ENCODE results near the gene CADM2.
"Not testable (repeated sequence)": the region's sequence is repeated elsewhere in the genome, so short reads cannot be mapped to it uniquely, and the experiment has no call there.

CADM2 gene

DNA sequence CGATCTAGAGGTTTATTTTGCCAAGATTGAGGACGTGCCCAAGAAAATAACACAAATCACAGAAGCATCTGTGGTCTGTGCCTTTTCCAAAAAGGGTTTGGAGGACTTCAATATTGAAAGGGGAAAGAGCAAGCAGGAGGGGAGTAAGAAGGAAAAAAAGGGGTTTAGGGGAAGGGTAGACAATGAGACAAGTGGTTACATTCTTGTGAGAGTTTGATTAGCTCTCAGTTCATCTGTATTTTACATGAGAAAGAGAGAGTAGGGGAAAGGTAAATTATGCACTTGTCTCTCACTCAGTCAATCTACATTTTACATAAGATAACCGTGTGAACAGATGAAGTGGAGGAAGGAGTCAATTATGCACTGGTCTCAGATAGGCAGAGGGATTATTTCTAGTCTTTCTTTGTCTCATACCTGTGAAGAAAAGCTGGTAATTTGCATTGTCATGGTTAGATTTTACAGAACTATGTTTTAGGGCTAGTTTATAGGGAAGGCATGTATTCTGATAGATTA is 931.3 kb downstream of the CADM2 start:
- no peak for DNase-seq (ENCODE audit: low read depth in 2 of 2, low spot score in 1 of 2)

GRCh38 chr3:85903434-85903833 is 944.6 kb downstream of the CADM2 start:
- DNase-seq (ENCODE audit: low read depth in 2 of 2, low spot score in 1 of 2), result no peak

GRCh38 chr3:85912980-85913379 is 954.2 kb downstream of the CADM2 start:
- DNase-seq (ENCODE audit: low read depth in 2 of 2, low spot score in 1 of 2), result no peak

- no peak for DNase-seq (ENCODE audit: low read depth in 2 of 2, low spot score in 1 of 2)
These were observed 963.6 kb downstream of the CADM2 start for GRCh38 chr3:85922374-85922773.

DNA sequence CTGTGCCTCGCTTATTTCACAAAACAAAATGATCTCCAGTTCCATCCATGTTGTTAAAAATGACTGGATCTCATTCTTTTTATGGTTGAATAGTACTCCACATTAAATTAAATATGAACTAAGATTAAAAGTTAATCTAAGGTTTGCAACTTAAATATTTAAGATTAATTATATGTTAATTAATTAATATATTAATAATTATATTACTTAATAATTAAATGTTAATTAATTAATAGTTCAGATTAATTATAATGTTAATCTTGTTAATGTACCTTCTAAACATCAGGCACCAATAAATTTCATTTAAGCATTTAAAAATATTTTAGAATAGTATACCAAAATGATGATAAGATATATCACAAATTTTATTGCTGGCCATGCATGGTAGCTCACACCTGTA is 971.9 kb downstream of the CADM2 start:
- DNase-seq (ENCODE audit: low read depth in 2 of 2, low spot score in 1 of 2), result no peak

DNA sequence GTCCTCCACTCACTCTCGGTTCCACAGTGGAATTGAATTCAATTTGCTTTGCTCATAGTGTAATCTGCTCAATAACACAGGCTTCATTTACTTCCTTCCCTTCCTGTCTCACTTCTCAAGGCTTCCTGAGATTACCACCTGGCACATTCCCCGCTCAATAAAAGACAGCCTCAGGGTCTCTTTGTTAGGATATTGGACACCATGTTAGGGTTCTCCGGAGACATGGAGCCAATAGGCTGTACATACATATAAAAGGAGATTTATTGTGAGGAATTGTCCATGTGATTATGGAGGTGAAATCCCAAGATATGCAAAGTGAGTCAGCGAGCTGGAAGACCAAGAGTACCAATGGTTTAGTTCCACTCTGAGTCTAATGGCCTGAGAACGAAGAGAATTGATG is 974.5 kb downstream of the CADM2 start:
- no peak for DNase-seq (ENCODE audit: low read depth in 2 of 2, low spot score in 1 of 2)

DNA sequence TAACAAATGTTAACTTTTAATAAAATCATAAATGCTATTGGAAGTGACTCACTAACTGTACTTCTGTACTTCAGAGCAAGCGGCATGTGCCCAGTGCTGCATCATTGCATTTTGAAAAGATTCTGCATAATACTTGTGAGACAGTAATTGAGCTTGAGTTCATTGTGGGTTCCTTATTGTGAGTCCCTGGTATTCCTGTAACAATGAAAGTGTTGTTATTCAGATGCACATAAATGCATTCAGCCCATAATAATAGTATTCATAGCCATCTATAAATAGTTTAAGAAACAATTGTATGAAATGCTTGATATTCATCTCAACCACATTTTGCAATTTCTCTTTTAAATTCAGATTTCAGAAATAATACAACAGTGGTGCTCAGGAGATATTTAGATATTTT is 976.4 kb downstream of the CADM2 start:
- DNase-seq (ENCODE audit: low read depth in 2 of 2, low spot score in 1 of 2), result no peak

- no peak for DNase-seq (ENCODE audit: low read depth in 2 of 2, low spot score in 1 of 2)
These were observed 980.3 kb downstream of the CADM2 start for GRCh38 chr3:85939074-85939482.

DNA sequence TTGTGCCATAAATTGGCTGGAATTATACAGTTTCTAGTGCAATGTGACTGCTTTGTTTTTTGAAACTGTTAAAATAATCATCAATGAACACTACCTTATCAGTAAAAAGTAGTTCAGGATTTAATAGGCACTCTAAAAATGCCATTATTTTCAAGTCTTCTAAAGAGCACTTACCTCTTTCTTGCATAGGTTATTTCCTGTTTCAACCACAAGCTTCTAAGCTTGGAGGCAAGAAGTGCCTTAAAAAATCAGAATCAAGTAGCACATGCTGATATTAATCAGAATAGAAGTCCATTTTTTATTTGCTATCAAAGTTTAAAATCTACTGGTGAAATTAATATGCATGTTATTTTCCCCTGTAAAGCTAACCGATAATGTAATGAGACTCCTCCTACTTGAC is 991.6 kb downstream of the CADM2 start:
- no peak for DNase-seq (ENCODE audit: low read depth in 2 of 2, low spot score in 1 of 2)

GRCh38 chr3:85960793-85961192 is 1002.0 kb downstream of the CADM2 start:
- DNase-seq (ENCODE audit: low read depth in 2 of 2, low spot score in 1 of 2), result no peak

GRCh38 chr3:85977615-85978338 is 1019.0 kb downstream of the CADM2 start:
- DNase-seq (ENCODE audit: low read depth in 2 of 2, low spot score in 1 of 2), result no peak

- no peak for DNase-seq (ENCODE audit: low read depth in 2 of 2, low spot score in 1 of 2)
These were observed 1020.2 kb downstream of the CADM2 start for GRCh38 chr3:85979034-85979433.

DNA sequence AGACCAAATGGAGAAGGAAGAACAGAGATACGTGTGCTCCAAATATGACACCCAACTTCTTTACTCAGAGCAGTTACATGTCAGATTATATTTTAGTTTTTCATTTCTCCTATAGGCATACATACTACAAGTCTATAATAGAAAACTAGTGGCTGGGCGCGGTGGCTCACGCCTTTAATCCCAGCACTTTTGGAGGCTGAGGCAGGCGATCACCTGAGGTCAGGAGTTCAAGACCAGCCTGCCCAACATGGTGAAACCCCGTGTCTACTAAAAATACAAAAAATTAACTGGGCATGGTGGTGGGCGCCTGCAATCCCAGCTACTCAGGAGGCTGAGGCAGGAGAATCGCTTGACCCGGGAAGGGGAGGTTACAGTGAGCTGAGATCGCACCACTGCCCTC is 1030.8 kb downstream of the CADM2 start:
- DNase-seq (ENCODE audit: low read depth in 2 of 2, low spot score in 1 of 2), result not testable (repeated sequence)

DNA sequence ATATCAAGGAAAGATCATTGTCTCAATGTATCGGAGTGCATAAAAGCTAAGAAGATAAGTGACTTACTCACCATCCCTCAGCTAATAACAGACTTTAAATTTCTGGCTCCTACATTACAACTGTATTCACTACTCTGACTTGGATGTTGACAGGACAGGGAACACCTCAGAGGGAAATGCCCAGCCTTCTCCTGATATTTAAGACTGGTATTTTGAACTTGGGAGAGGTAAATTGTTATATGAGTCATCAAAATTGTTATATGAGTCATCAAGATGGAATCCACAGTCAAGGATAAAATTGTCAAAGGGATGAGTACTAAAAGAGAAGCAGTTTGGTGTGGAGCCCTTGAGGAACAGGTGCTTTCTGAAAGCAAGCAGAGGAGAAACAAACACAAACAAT is 1070.8 kb downstream of the CADM2 start:
- DNase-seq (ENCODE audit: low read depth in 2 of 2, low spot score in 1 of 2), result no peak

GRCh38 chr3:86037916-86038315 is 1079.1 kb downstream of the CADM2 start:
- DNase-seq (ENCODE audit: low read depth in 2 of 2, low spot score in 1 of 2), result no peak

DNA sequence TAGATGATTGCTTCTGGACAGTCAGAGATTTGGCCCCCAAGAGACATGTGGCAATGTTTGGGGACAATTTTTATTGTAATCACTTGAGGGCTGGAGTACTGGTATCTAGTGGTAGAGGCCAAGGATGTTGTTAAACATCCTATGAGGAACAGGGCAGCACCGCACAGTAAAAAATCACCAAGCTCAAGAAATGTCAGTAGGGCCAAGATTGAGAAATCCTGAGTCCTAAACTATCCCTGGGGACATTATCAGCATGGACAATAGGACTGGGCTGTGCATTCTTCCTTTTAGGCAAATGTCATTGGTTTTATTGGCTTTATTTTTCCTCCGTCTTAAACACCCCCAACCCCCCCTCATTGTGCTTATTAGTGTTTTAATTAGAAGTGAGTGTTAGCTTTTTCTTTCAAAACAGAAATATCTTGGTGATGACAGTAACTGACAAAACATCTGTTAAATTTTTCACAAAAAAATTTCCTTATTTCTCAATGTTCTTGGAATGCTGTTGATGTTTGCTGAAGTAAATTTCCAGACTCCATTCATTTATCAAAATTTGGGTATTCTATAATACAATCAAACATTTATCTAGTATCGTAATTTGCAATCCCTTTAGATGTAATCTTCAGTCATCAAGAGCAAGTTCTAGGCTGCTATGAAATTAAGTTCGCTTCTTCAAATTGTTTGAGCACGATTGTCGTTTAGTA is 1087.8 kb downstream of the CADM2 start:
- no peak for DNase-seq (ENCODE audit: low read depth in 2 of 2, low spot score in 1 of 2)

DNA sequence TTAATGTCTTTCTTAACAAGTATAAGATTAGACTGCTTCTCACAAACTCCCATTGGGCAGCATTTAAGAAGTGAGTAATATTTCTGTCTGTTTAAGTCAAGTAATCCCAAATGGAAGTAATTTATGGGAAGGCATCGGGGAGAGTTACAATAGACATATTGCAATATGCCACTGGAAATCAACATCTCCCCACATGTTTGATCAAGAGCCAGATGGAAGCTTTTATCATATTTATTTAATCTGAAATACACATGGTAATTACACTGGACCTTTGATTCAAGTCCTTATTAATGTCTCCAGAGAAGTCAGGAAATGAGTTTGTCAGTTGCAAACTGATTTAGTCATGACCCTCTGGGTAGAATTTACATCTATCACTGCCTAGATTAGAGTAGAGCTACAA is 1088.4 kb downstream of the CADM2 start:
- no peak for DNase-seq (ENCODE audit: low read depth in 2 of 2, low spot score in 1 of 2)

- DNase-seq (ENCODE audit: low read depth in 2 of 2, low spot score in 1 of 2), result no peak
These were observed 1092.3 kb downstream of the CADM2 start for GRCh38 chr3:86051058-86051457.

DNA sequence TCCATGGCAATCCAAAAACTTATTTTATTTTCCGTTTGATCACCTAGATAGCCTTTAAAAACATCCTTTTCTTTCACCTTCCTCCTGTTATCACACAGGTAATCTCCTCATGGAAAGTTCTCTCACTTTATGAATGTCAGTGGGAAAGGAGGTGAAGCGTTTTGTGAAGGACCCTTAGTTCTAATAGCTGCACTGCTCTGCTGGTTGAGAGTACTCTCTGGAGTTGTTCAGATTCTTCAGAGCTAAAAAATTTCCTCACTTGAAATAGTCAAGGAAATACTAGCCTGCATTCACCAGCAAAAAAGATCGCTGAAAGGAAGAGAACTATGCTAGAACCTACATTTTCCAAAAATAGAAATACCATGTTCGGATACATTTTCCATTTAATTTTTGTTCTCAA is 1097.2 kb downstream of the CADM2 start:
- no peak for DNase-seq (ENCODE audit: low read depth in 2 of 2, low spot score in 1 of 2)

DNA sequence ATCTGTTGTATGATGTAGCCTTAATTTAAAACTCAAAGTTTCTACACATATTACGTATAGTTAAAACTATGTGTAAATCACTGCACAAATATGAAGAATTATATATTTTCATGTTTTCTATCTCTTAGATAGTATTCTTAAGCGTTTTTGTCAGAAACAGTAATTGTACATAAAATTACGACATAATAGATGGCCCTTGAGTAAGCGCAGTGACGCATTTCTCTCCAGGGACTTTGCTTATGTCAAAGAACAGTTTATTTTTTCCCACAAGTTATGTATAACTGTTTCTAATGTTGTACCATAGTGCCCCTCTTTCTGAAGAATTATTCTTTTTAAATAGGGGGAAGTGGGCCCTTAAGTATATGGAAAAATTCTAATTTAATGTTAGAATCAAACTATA is 1098.2 kb downstream of the CADM2 start:
- no peak for DNase-seq (ENCODE audit: low read depth in 2 of 2, low spot score in 1 of 2)

DNA sequence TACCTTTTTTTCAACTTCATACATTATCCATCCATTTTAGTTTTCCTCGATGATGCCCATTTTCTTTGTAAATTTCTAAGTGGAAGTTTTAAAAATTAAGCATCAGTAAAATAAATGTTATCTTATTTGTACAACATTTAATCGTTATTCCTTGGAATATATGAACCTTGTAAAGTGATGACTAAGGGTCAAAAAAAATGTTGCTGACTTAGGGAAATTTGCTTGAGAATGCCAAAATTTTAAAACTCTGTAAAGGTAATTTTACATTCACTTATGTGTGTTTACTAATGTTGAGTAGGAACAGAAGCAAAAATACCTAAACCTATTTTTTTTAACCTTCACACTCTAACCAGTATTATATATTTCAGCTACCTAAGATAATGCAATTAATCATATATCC is 1115.0 kb downstream of the CADM2 start:
- no peak for DNase-seq (ENCODE audit: low read depth in 2 of 2, low spot score in 1 of 2)

GRCh38 chr3:86087160-86087871 is 1128.5 kb downstream of the CADM2 start:
- no peak for DNase-seq (ENCODE audit: low read depth in 2 of 2, low spot score in 1 of 2)
